GM19193 (cell line): ENCODE data around the gene ENO2.
A peak's percentile ranks its signal among the peaks of the same experiment; 100 is the strongest.

Experiments
- POLR2A ChIP-seq: IDR thresholded peaks from 4 replicates; pipeline ENCODE4 v1.6.1; 2011; ENCODE audit not compliant: insufficient read depth, insufficient read length; ENCODE audit errors: extremely low read depth

The ENO2 gene

DNA sequence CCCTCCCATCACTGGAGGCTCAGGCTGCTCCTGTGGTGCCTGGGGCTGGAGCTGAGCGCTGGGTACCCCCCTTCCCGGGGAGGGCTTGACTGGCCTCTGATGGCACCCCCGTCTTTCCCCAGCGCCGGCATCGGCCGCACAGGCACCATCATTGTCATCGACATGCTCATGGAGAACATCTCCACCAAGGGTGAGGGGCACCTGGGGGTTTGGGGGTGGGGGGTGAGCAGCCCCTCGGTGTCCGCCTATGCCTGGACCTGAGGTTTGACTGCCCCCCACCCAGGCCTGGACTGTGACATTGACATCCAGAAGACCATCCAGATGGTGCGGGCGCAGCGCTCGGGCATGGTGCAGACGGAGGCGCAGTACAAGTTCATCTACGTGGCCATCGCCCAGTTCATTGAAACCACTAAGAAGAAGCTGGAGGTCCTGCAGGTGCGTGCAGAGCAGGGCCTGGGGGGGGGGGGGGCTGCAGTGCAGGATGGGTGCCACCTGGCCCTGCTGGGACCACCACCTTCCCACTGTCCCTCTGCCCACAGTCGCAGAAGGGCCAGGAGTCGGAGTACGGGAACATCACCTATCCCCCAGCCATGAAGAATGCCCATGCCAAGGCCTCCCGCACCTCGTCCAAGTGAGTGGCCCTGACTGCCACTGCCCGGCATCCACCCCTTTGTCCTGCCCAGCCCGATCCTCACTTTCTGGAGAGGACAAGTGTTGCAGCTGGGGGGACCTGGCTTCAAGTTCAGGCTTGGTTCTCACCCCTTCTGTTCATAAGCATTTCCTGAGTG lies 45.6 kb downstream of the ENO2 start:
- no peak for TF ChIP-seq POLR2A

DNA sequence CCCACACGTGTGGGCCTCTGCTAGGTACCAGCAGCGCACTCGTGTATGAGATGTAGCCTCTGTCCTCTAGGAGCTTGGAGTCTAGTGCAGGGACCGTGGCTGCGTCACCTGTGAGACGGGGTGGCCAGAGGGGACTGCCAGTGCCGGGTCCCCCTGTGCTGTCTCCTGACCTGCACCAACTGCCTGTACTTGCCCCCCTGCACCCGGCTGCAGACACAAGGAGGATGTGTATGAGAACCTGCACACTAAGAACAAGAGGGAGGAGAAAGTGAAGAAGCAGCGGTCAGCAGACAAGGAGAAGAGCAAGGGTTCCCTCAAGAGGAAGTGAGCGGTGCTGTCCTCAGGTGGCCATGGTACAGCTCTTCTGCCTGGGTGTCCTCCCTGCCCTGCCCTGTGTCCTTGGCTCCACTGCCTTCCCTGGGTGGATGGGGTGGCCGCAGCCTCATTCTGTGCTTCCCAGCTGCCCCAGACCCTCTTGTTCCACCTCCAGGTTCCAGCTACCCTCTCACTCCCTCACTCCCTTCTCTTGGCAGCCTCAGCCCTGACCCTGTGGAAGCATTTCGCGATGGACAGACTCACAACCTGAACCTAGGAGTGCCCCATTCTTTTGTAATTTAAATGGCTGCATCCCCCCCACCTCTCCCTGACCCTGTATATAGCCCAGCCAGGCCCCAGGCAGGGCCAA lies 46.4 kb downstream of the ENO2 start:
- peak; percentile 8 for TF ChIP-seq POLR2A

DNA sequence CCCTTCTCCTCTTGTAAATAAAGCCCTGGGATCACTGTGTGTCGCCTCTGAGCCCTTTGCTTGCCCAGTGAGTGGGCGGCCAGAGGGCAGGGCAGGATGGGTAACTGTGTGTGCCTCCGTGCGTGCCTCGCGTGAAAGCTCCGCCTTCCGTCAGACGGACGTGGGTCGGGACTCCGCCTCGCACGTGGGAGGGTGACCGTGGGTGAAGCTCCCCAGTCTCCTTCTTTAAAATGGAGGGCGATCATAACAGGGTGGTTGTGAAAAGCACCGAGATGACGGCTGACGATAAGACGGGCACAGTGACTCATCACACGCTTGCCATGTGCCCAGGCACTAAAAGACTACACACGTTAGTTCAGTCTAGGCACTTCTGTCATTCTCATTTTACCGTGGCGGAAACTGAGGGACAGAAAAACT lies 46.9 kb downstream of the ENO2 start:
- peak; percentile 34 for TF ChIP-seq POLR2A

DNA sequence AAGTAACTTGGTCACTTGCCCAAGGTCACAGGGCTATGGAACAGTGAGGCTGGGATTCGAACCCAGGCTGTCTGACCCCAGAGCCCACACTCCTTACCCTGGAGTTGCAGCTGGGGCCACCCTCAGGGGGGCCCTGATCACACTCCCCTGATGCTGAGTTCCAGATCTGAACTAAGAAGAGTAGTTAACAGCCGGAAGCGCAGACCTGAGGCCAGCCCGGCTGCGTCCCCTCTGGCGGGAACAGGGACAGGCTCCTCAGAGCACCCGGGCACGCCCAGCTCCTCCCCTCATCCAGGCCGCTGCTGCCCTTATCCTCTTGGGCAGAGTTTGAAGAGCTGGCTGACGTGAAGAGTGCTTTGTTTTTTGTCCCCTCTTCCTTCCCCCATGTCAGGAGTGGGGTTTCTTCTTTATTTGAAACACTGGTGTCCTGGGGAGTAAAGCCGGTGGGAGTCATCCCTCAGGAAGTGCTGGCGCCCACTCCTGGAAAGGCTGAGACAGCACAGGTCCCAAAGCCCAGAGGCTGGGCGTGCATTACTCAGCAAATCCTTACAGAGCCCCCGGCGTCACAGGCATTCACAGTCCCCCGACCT lies 47.4 kb downstream of the ENO2 start:
- TF ChIP-seq POLR2A = peak; percentile 52

DNA sequence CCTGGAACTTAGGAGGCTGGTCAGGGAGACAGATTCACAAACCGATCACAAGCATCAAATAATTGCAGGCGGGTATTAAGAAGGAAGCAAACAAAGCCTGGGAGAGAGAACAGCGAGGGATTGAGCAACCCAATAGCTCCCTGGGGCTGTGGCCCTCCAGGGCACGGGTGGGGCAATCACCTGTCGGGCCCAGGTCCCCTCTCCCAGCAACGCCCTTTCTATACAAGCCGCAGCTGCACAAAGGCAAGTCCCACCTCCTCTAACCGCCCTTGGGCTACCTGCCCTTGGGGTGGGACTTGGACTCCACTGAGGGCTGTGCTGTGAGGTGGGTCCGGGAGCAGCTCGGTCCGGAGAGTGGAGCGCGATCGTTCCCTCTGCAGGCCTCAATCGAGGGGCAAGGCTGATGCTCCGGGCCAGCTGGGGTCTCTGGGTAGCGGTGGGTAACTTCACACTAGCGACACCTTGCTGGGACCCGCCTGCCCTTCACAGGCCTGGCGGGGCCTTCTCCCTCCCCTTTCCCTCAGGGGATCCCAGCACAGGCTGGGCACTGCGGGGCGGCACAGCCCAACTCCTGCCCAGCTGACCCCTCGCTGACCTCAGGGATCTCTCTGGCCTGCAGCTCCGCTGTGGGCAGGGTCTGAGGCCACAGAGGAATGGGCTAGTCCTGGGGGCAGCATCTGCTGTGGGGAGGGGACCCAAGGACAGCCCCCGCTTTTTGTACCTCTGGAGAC lies 48.1 kb downstream of the ENO2 start:
- TF ChIP-seq POLR2A = peak; percentile 54

DNA sequence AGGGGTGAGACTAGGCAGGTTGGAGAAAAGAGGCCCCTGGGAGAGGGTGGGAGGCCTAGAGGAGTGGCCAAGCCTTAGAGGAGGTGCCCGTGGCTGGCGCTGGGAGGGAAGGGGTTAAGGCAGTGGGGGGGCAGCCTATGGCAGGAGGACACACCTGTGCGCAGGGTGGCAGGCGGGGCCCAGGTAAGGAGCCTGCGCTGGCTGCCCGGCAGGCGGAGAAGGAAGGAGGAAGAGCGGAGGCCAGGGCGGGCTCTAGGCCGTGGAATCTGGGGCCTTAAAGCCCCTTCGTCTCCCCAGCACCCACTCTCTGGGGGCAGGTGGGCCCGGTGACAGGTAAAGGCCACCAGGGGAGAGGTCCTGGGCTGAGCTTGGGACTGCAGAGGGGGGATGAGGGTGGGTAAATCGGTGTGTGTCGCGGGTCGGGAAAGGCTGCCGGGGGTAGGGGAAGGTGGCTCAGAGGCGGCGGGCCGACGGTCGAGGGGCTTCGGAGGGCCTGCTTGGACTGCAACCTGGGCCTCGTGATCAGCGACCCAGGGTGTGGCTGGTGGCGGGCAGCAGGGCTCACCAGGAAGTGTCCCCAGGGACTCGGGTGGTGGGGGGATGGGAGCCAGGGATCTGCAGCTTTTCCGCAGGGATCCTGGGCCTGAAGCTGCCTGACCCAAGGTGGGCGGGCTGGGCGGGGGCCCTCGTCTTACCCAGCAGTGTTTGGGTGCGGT lies 48.8 kb downstream of the ENO2 start:
- no peak for TF ChIP-seq POLR2A

DNA sequence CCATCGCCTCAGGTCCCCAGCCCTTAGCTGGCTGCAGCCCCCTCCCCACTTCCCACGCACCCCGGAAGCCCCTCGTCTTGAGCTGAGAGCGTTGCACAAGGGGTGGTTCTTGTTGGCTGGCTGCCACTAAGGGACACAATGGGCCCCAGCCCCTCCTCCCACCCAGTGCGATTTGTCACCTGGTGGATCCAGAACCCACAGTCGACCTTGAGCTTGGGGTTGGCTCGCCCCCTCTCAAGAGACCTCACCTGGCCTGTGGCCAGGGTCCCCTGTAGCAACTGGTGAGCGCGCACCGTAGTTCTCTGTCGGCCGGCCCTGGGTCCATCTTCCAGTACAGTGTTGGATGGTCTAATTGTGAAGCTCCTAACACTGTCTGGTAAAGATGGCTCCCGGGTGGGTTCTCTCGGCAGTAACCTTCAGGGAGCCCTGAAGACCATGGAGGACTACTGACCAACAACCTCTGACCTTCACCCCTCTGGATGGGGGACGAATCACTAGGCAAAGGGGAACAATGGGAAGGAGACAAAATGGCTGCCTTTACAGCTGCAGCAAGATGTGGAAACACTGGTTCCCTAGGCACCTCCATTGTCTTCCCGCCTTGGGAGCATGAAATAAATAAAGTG lies 49.5 kb downstream of the ENO2 start:
- no peak for TF ChIP-seq POLR2A

DNA sequence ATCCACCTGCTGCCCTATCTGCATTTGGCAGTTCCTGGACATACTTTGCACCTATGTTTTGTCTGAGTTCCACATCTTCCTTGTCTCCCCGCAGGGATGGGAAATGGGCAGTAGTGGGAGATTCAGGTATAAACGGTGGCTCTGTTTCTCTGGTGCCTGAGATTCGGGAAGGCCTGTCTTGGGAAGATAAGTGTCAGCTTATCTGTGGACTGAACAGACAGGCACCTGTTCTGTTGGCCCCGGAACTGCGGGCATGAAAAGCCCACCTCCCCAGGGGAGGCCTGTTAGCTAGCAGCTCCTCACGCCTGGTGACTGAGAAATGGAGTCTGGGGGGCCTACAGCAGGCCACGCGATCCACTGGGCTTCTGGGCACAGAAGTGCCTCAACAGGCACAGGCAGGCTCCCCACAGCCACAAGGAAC lies 50.2 kb downstream of the ENO2 start:
- TF ChIP-seq POLR2A = no peak

DNA sequence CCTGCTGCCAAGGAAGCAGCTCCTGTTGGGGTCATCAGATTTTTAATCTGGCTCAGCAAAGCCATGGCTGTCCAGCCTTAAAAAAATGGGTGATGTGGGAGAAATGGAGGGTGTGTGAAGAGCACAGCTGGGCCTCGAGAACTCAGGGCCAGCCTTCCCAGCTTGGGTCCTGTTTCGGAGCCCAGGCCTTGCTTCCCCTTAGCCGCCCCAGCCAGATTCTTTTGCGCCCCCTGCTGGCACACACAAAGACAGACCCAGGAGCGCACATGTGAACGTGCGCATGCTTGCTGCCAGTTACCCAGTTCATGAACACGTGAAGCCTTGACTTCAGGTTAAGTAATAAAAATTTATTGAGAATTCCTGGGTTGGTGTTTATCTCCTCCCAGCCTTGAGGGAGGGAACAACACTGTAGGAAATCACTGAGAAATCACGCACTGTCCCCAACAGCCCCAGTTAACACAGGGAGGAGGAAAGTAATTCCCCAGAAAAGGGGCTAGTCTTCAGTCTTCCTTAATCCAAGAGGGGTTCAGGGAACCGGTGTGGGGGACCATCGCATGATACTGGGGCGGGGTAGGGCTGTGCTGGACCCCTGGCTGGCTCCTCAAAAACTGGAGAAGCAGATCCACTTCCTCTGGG lies 50.8 kb downstream of the ENO2 start:
- peak; percentile 36 for TF ChIP-seq POLR2A

DNA sequence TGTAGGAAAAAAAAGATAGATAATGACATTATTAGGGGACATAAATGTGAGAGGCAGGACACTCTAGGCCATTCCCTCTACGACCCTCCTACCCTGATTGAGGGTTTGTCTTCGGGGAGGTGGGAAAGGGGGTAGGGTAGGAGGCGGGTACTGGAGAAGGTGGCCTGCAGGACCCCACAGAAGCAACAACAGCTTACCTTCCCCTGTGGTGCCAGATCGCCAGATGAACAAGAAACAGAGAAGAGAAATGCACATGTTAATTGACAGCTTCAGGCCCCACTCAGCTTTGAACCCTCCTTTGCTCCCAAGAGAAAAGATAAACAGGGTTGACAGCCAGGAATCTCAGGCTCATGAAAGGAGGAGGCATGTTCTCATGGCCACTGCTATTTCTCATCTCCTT lies 51.3 kb downstream of the ENO2 start:
- no peak for TF ChIP-seq POLR2A

DNA sequence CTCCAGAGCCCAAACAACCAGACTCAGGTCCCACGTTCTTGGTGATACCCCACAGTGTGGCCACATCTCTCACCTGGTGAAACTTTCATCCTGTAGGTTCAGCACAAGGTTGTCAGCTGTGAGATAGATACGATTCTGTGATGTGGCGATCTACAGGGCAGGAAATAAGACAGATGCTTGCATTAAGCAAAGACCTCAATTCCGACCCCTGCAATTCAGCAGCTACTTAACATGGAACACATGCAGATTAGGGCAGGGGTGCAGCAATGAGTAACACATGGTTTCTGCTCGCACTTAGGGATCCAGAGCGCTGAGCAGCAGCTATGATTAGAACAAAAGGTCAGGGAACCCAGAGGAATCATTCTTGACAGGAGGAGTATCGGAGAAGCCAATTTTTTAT lies 52.0 kb downstream of the ENO2 start:
- TF ChIP-seq POLR2A = no peak

DNA sequence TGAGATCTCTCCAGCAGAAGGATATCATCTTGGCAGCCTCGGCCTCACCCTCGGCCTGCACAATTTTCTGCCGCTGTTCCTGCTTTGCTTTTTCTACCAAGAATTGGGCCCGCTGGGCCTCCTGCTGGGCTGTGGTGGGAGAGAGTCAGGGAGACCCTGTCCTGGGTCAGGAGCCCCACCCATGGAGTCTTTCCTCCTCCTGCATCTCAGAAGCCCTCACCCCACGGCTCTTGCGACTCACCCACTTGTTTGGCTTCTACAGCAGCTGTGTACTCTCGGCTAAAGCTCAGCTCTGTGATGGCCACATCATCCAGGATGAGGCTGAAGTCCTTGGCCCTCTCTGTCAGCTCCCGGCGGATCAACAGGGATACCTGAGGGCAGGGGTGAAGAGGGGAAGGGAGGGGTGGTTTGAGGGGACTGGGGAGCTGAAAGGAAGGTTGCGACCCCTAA lies 53.3 kb downstream of the ENO2 start:
- no peak for TF ChIP-seq POLR2A

DNA sequence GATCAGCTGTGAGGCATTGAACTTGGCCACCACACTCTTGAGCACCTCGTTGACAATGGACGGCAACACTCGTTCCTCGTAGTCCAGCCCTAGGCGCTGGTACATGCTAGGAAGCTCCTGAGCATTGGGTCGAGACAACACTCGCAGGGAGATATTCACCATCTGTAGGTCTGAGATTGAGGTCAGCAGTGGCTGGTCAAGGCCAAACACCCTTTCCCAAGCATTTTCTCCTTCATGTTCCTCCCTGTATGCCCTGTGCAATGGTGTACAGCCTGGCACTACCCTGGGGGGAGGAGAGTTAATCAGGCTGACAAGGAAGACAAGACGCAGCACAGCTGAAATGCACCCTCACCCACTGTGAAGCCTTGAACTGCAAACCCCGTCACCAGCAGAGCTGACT lies 54.0 kb downstream of the ENO2 start:
- TF ChIP-seq POLR2A = no peak

DNA sequence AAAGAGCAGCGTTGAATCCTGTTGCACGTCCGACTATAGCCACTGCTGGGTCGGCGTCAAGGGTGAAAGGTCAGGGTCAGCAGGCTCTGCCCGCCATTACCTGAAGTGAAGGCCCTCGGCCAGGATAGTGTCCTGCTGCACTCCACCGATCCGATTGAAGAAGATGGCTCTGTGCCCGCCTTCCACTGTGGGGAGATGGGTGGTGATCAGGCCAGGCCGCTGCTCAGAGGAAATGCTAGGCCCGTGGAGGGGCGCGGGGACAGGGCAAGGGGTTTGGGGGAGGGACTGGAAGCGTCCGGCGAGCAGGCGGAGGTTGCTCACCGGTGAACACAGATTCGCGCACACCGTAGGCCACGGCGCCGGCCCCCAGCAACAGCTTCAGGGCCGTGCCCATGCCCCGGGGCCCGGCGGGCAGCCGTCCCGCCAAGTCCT lies 55.7 kb downstream of the ENO2 start:
- no peak for TF ChIP-seq POLR2A
